ENCODE measurements around the gene BCAR1. TPM values are rescaled to one million over a fixed set of nuclear protein-coding genes. Genes with fewer than 3 reads are reported as not detected.

BCAR1 gene
- total and polyA plus RNA-seq, 10 of the 15 experiments (the other 5 are each of a cell fraction or from before 2014, with no cell fraction given) = 0.13 to 14.1 (median 2.8) TPM; not detected in 1

DNA sequence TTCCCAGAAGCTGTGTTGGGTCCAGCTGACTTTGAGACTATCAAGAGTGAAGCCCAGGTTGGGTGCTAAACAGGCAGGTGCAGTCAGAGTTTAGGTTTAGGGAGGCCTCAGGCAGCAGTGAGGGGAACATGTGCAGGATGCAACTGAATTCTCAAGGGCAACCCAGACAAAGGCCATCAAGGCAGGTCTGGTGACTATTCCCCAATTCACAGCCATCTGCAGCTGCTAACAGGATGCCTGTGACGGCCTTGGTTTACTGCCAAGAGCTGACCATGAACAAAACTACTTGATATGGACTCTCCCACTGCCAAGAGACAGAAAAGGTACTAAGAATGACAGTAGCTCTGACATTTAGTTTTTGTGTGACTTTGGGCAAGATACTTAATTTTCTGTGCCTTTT, 45.2 kb upstream of the BCAR1 start:
- intact Hi-C loops (cut with micrococcal nuclease; ENCODE audit: unreplicated experiment) = no loop called here
- in situ Hi-C loops (cut with MboI) = no loop called here
- CTCF ChIA-PET = interaction anchor here (0.8 kb wide), 1 partner anchor 10 kb away, joined by 3 read pairs; no protein-coding TSS in a partner anchor
- H4K20me1 ChIP-seq (ENCODE audit: control insufficient read depth, insufficient read depth) = no peaks in the 10 kb centered on the region
- WGBS (ENCODE audit: insufficient coverage, insufficient replicate concordance, low lambda C conversion rate, missing lambda C conversion rate) = 100% methylated on average over 1 of the region's 1 CpG
- H3K4me2 ChIP-seq (ENCODE audit: control insufficient read depth, insufficient read depth) = no peak overlapping the region
- no peak overlapping the region for H3K4me3 ChIP-seq
- H2AFZ ChIP-seq (ENCODE audit: control insufficient read depth, low read depth, low read length) = no peak overlapping the region
- no peaks in the 10 kb centered on the region for H3K27me3 ChIP-seq (replicated peaks in 1 of 2; ENCODE audit: control insufficient read depth in 2 of 2, insufficient read depth in 2 of 2, low read length in 1 of 2)
- TF ChIP-seq BHLHE40 (IDR thresholded peaks at IDR 0.05; ENCODE audit: borderline replicate concordance in 1 of 2, low read depth in 2 of 2, low read length in 1 of 2) (no peak), BACH1 (IDR thresholded peaks at IDR 0.05; ENCODE audit: borderline replicate concordance) (no peak), NRF1 (conservative IDR thresholded peaks at IDR 0.05; ENCODE audit: low read depth, low read length) (no peak), KLF5 (IDR thresholded peaks at IDR 0.05; ENCODE audit: partially characterized antibody) (no peak), TARDBP (IDR thresholded peaks at IDR 0.05; ENCODE audit: borderline replicate concordance) (no peak)
- TF ChIP-seq, protein P1, sequence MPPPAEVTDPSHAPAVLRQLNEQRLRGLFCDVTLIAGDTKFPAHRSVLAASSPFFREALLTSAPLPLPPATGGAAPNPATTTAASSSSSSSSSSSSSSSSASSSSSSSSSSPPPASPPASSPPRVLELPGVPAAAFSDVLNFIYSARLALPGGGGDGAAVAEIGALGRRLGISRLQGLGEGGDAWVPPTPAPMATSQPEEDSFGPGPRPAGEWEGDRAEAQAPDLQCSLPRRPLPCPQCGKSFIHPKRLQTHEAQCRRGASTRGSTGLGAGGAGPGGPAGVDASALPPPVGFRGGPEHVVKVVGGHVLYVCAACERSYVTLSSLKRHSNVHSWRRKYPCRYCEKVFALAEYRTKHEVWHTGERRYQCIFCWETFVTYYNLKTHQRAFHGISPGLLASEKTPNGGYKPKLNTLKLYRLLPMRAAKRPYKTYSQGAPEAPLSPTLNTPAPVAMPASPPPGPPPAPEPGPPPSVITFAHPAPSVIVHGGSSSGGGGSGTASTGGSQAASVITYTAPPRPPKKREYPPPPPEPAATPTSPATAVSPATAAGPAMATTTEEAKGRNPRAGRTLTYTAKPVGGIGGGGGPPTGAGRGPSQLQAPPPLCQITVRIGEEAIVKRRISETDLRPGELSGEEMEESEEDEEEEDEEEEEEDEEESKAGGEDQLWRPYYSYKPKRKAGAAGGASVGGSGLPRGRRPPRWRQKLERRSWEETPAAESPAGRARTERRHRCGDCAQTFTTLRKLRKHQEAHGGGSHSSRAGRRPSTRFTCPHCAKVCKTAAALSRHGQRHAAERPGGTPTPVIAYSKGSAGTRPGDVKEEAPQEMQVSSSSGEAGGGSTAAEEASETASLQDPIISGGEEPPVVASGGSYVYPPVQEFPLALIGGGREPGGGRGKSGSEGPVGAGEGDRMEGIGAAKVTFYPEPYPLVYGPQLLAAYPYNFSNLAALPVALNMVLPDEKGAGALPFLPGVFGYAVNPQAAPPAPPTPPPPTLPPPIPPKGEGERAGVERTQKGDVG (CRISPR knock-in tag; IDR thresholded peaks at IDR 0.05) = no peak
- H3K36me3 ChIP-seq (ENCODE audit: control insufficient read depth in 2 of 2, insufficient read depth in 2 of 2, low read length in 1 of 2) = no peaks in the 10 kb centered on the region; a peak in 1 of 4 replicates
- ATAC-seq (no peak), DNase-seq (ENCODE audit: low read depth, low spot score) (no peak), FAIRE-seq (no peak)
- POLR2A ChIA-PET = no interaction called here
- no peaks in the 10 kb centered on the region for H3K4me1 ChIP-seq (ENCODE audit: control insufficient read depth, insufficient read depth, low read length)
- RAD21 ChIA-PET (ENCODE audit: unreplicated experiment) = no interaction called here
- no peak overlapping the region for H3K27ac ChIP-seq (ENCODE audit: control insufficient read depth, insufficient read depth)
- H3K9ac ChIP-seq (ENCODE audit: control insufficient read depth, insufficient read depth, low read length) = no peak overlapping the region
- no TSS peak for BruUV-seq (replicated peaks)
- H3K9me3 ChIP-seq (replicated peaks; ENCODE audit: control insufficient read depth, insufficient read depth, low read length) = no peaks in the 10 kb centered on the region
- no peaks in the 10 kb centered on the region for H3K79me2 ChIP-seq (ENCODE audit: control insufficient read depth, insufficient read depth, low read length)
- SMC1A ChIA-PET (ENCODE audit: uncharacterized antibody, unreplicated experiment) = interaction anchor here (0.7 to 0.9 kb wide), 2 partner anchors 76 to 85 kb away, joined by 3 read pairs; no protein-coding TSS in a partner anchor
